ENCODE results near the gene PLEKHG3. TPM values are rescaled to one million over a fixed set of nuclear protein-coding genes. Genes with fewer than 3 reads are reported as not detected.

Gene PLEKHG3
- total RNA-seq, 1 donor from 2014 or later = 6.2 TPM

GRCh38 chr14:64728106-64728505 lies 23.9 kb downstream of the PLEKHG3 start:
- DNase-seq = no peak

DNA sequence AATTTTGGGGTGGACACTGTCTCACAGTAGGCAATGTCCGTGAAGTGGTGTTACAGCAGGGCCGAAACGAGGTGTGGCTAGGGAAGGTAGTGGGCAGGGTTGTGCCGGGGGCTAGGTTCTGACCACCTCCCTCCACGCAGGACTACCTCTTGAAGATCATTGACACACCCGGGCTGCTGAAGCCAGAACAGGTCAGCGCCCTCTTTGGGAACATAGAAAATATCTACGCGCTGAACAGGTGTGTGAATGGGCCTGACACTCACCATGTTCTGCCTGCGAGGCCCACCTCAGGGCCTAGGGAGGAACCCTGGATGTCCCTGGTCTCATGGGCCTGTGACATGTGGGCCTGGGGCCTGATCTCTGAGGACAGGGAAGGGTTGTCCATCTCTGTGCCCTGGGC lies 24.6 kb downstream of the PLEKHG3 start:
- no peak for DNase-seq

DNA sequence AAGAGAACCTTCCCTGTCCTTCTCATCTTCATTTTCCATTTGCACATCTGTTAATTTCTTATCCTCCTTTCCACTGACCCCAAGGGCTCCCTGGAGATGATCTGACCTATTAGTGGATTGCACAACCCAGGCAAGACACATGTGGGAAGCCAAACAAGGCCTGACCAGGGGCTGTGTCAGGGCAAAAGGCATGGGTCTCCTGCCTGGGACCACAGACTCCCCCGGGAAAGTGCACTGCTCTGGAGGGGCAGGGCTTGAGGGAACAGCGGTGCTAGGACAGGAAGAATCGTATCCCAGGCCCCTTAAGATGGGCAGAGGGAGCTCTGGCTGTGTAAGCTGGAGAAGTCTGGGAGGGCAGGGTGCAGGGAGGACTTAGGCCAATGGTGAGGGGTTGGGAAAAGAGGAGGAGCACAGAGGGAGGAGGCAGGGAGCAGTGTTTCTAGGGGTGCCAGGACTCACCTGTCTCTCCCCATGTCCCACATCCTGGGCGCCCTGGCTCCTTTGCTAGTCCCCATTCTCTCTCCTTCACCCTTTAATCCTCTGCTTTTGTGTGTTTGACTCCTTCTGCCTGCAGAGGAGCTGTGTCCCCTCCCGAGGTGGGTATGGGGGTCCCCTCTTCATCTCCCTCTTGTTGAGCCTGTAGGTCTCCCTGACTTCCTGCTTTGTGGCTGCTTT lies 25.3 kb downstream of the PLEKHG3 start:
- DNase-seq = no peak

DNA sequence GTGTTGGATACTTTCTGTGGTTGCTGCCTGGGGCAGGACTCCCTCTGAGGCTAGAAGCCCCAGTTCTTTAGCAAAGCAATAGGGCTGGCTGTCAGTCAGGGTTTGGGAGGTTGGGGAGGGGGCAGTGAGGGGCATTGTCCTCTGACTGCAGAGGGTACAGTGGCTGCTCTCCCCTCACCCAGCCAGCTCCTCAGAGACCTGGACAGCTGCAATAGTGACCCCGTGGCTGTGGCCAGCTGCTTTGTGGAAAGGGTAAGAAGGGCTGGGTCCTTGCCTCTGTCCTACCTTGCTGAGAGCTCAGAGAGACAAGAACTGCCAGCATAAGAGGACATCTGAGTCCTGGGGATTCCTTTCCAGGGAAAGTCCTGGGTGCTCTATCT lies 25.8 kb downstream of the PLEKHG3 start:
- DNase-seq = no peak

GRCh38 chr14:64730681-64731080 lies 26.5 kb downstream of the PLEKHG3 start:
- no peak for DNase-seq

DNA sequence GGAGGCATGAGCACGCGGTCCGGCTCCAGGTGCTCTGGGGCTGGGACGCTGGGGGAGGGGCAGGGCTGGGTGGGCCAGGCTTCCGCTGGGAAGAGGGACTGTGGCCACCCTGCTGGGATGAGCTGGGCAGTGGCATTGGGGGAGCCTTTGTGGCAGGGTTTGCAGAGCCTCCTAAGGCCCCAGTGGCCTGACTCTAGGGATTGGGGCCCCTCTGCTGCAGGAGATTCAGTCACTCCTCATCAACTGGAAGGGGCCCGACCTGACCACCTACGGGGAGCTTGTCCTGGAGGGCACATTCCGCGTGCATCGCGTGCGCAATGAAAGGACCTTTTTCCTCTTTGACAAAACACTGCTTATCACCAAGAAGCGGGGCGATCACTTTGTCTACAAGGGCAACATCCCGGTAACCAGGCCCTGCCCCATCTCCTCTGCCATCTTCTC lies 26.9 kb downstream of the PLEKHG3 start:
- no peak for DNase-seq

DNA sequence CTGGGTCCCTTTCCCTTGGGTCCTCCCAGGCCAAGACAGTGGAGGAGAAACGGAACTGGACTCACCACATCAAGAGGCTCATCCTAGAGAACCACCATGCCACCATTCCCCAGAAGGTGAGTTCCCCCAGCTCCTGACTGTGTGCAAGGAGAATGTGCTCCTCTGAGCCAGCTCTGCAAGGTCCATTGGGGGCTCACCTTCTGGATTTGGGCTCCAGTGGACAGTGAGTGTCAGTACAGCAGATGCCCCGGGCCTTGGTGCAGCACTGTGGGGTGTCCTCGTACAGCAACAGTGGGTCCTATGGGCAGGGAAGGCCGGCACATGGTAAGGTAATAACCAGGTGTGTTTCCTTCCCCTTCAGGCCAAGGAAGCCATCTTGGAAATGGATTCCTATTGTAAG lies 27.8 kb downstream of the PLEKHG3 start:
- DNase-seq = no peak

GRCh38 chr14:64732536-64733120 lies 28.4 kb downstream of the PLEKHG3 start:
- no peak for DNase-seq

- no peak for DNase-seq
These were observed 29.1 kb downstream of the PLEKHG3 start for GRCh38 chr14:64733321-64733720.

DNA sequence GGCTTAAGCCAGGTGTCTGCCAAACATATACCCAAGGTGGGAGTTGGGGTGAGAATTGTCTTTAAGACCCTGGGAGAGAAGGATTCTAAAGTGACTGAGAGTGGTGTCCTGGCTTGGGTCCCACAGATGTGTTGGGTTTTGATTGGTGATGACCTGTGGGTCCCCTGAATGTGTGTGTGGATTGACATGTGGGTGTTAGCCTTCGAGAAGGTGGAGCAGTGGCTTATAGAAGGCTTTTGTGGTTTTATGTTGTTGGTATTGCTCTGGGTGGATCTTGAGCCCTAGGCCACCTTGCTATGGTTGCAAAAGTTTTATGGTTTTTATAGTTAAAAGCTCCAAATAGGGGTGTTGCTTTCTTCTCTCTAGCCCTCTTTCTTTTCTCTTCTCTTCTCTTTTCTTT lies 29.7 kb downstream of the PLEKHG3 start:
- no peak for DNase-seq

DNA sequence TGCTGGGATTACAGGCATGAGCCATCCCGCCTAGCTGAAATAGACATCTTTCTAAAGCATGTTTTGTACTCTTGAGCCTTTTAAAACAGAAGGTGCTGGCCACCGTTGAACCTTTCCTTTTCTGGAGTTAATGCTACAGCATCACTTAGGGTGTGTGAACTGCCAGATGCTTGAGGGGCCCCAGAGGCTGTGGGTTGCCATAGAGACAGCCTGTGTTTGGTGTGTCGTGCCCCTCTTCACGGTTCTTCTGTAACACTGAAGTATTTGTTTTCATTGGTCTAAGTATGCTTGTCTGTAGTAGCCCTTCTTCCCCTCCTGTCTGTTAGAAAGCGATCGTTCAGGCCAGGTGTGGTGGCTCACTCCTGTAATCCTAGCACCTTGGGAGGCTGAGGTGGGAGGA lies 30.8 kb downstream of the PLEKHG3 start:
- no peak for DNase-seq

DNA sequence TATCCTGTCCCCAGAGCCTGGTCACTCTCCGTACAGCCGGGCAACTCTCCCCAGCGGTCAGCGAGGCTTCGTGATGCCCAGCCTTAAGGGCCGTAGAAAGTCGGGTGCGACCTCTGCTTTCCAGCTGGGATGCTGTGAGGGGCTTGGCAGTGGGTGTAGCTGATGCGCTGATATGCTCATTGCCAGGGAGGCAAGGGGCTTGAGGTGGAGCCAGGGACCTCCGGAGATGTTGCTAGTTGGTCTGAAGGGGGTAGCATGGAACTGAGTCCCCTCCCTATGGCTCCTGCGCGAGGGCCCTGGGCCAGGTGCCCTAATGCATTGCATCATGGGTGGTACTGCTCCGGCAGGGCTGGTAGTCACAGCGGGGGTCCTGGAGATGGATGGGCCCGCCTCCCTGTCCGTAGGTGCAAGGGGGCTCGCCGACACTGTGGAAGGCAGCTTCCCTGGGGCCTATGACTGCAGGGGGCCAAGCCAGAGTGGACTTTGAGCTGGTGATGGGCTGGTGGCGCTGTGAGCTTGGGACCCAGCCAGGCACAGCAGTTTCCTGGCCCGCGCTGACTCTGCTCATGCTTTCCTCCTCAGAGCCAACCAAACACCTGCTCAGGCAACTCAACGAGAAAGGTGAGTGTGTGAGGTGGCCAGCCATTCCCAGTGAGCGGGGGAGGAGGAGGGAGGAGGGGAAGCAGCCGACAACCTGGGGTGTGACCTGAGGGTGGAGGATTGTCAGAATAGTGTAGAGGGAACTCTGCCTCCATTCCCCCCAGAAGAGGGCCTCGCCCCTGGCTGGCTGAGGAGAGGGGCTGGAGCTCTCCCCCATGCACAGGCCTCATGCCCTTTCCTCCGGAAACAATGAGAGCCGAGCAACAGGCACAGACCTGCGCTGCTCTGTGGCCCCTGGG lies 32.3 kb downstream of the PLEKHG3 start:
- DNase-seq = no peak

GRCh38 chr14:64737391-64738280 lies 33.4 kb downstream of the PLEKHG3 start:
- no peak for DNase-seq

GRCh38 chr14:64738281-64738804 lies 34.1 kb downstream of the PLEKHG3 start:
- no peak for DNase-seq

DNA sequence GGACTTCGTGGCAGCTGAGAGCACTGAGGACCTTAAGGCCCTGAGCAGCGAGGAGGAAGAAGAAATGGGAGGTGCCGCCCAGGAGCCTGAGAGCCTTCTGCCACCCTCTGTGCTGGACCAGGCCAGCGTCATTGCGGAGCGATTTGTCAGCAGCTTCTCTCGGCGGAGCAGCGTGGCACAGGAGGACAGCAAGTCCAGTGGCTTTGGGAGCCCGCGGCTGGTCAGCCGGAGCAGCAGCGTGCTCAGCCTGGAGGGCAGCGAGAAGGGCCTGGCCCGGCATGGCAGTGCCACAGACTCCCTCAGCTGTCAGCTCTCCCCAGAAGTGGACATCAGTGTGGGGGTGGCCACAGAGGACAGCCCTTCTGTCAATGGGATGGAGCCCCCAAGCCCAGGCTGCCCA lies 37.0 kb downstream of the PLEKHG3 start:
- no peak for DNase-seq

GRCh38 chr14:64741961-64742360 lies 37.7 kb downstream of the PLEKHG3 start:
- no peak for DNase-seq

DNA sequence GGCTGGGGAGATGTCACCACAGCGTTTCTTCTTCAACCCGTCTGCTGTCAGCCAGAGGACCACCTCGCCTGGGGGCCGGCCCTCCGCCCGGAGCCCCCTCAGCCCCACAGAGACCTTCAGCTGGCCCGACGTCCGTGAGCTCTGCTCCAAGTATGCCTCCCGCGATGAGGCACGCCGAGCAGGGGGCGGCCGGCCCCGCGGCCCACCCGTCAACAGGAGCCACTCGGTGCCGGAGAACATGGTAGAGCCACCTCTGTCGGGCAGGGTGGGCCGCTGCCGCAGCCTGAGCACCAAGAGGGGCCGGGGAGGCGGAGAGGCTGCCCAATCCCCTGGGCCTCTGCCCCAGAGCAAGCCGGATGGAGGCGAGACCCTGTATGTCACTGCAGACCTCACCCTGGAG lies 38.8 kb downstream of the PLEKHG3 start:
- DNase-seq = no peak

GRCh38 chr14:64745511-64746091 lies 41.4 kb downstream of the PLEKHG3 start:
- DNase-seq = no peak

DNA sequence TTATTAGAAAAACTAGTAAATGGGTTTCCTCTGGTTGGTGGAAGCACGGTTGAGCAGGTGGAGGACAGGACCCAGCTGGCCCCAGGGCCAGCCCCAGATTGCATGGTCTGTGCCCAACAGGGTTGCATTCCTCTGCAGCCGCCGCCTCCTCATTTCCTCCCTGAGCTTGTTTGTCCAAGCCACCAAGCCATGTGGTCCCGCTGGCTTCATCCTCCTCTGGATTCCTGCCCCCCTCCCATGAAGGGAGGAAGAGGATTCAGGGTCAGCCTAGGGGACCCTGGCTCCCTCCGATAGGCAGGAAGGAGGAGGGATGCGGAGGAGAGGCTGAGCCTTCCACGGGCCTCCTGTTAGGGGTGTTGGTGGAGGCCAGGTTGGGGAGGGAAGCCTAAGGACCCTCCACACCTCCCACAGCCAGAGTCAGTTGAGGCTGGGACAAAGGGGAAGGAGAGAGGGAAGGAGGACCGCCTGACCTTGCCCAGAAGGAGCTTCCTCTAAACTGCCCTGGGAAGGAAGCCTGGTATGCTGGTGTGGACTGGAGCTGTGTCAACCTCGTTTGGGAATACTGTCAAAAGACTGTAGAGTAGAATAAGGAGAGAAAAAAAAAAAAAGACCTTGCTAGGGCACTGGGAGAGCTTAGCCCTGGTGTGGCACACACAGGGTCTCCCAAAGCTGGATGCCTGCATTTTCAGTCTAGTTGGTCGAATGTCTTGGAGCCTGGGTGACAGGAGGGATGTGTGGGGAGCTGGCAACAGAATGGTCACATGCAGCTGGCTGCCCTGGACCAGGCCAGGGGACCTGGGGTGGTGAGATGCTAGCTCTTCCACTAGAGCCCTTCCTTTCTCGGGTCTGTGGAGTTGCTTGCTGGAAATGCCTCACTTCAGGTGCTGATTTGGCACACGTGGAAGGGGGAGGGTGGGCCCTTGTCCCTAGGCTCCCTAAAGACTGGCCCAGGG lies 42.4 kb downstream of the PLEKHG3 start:
- no peak for DNase-seq

GRCh38 chr14:64747327-64747726 lies 43.1 kb downstream of the PLEKHG3 start:
- no peak for DNase-seq

DNA sequence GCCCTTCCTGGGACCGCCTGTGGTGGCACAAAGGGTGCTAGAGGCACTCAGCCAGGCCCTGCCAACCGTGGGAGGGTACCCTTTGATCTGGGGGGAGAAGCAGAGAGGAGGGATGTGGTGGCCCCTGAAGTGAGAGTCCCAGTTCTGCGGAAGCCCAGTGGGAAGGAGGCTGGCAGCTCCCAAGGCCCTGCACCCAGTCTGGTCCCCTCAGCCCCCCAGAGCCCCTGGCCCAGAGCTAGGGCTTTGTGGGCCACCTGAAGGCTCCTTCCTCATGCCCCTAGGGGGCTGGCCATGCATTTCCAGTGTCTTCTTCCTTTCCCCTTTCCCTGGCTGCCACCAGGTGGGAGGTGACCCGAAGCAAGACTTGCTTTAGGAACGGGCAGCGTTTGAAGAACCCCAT lies 44.3 kb downstream of the PLEKHG3 start:
- DNase-seq = no peak

Measured in occipital lobe (tissue), 2 donors.